ENCODE results near the gene ANKRD34A.

GRCh38 chr1:145952903-145953302 lies 11.5 kb downstream of the ANKRD34A start:
- TF ChIP-seq POLR2A (IDR thresholded peaks at IDR 0.05), result no peak
- TF ChIP-seq, protein P1, sequence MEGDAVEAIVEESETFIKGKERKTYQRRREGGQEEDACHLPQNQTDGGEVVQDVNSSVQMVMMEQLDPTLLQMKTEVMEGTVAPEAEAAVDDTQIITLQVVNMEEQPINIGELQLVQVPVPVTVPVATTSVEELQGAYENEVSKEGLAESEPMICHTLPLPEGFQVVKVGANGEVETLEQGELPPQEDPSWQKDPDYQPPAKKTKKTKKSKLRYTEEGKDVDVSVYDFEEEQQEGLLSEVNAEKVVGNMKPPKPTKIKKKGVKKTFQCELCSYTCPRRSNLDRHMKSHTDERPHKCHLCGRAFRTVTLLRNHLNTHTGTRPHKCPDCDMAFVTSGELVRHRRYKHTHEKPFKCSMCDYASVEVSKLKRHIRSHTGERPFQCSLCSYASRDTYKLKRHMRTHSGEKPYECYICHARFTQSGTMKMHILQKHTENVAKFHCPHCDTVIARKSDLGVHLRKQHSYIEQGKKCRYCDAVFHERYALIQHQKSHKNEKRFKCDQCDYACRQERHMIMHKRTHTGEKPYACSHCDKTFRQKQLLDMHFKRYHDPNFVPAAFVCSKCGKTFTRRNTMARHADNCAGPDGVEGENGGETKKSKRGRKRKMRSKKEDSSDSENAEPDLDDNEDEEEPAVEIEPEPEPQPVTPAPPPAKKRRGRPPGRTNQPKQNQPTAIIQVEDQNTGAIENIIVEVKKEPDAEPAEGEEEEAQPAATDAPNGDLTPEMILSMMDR (IDR thresholded peaks at IDR 0.05 in 8 of 11, conservative IDR thresholded peaks at IDR 0.05 in 3 of 11), result no peak
- TF ChIP-seq POLR2AphosphoS5 (IDR thresholded peaks at IDR 0.05), result no peak
